Keratinocyte (primary cell): ENCODE results near the gene PTPRR. TPM values are rescaled to one million over a fixed set of nuclear protein-coding genes. Genes with fewer than 3 reads are reported as not detected.

Source experiments
- DNase-seq: peaks from one replicate; pipeline ENCODE4 v3.0.0-alpha.2; 2011; ENCODE audit warnings: low read depth, missing footprints, low spot score
- FAIRE-seq: peaks from 2 replicates; lab custom pipeline; 2011; peaks lifted over from hg19 to GRCh38; lab: Jason Lieb, UNC
- H2AFZ ChIP-seq: 2 replicates; pipeline ENCODE4 v1.6.0; 2012; ENCODE audit warnings: low read length, control low read depth, inconsistent platforms; ENCODE audit not compliant: control insufficient read depth
- H3K27ac ChIP-seq: 2 replicates; pipeline ENCODE4 v1.5.1; 2011; ENCODE audit warnings: low read length; ENCODE audit not compliant: control insufficient read depth, insufficient read depth
- H3K27me3 ChIP-seq: 3 replicates; pipeline ENCODE4 v1.6.0; 2011; ENCODE audit warnings: low read length; ENCODE audit not compliant: control insufficient read depth, insufficient read depth; ENCODE audit errors: extremely low read depth
- H3K36me3 ChIP-seq, 2 experiments: 2 replicates in 1 of 2; 3 replicates in 1 of 2; pipeline ENCODE4 v1.5.1; 2011; ENCODE audit warnings: low read length in 2 of 2, mild to moderate bottlenecking in 1 of 2; ENCODE audit not compliant: control insufficient read depth in 2 of 2, insufficient read depth in 2 of 2; ENCODE audit errors: extremely low read depth in 1 of 2
- H3K4me1 ChIP-seq: 3 replicates; pipeline ENCODE4 v1.5.1; 2011; ENCODE audit warnings: low read length; ENCODE audit not compliant: control insufficient read depth, insufficient read depth; ENCODE audit errors: extremely low read depth
- H3K4me2 ChIP-seq: 3 replicates; pipeline ENCODE4 v1.6.0; 2011; ENCODE audit warnings: low read depth, low read length; ENCODE audit not compliant: control insufficient read depth, insufficient read depth; ENCODE audit errors: extremely low read depth
- H3K4me3 ChIP-seq, 3 experiments: fragments of 200-600 bp in 1 of 3; sonication (generic) in 1 of 3; 2 replicates in 2 of 3; 3 replicates in 1 of 3; pipeline ENCODE4 v1.5.1; 2011 to 2016; ENCODE audit warnings: low read length in 3 of 3, mild to moderate bottlenecking in 3 of 3, control low read depth in 2 of 3, inconsistent platforms in 1 of 3, low read depth in 1 of 3, mixed read lengths in 1 of 3, mixed run types in 1 of 3, moderate library complexity in 1 of 3; ENCODE audit not compliant: control insufficient read depth in 2 of 3, insufficient read depth in 2 of 3; ENCODE audit errors: extremely low read depth in 1 of 3
- H3K79me2 ChIP-seq: 2 replicates; pipeline ENCODE4 v1.6.0; 2012; ENCODE audit warnings: low read length; ENCODE audit not compliant: control insufficient read depth, insufficient read depth
- H3K9ac ChIP-seq: 3 replicates; pipeline ENCODE4 v1.6.0; 2011; ENCODE audit warnings: low read length; ENCODE audit not compliant: control insufficient read depth, insufficient read depth; ENCODE audit errors: extremely low read depth
- H3K9me1 ChIP-seq: 3 replicates; pipeline ENCODE4 v1.6.0; 2011; ENCODE audit warnings: low read length; ENCODE audit not compliant: control insufficient read depth, insufficient read depth; ENCODE audit errors: extremely low read depth
- H3K9me3 ChIP-seq: 2 replicates; pipeline ENCODE4 v1.5.1; 2012; ENCODE audit warnings: low read depth, low read length; ENCODE audit not compliant: control insufficient read depth
- H4K20me1 ChIP-seq: 3 replicates; pipeline ENCODE4 v1.6.0; 2011; ENCODE audit warnings: low read length; ENCODE audit not compliant: control insufficient read depth, insufficient read depth; ENCODE audit errors: extremely low read depth
- EZH2 ChIP-seq: IDR thresholded peaks from one replicate; pipeline ENCODE4 v1.6.1; 2012; ENCODE audit warnings: inconsistent platforms, mild to moderate bottlenecking, low read length, moderate library complexity
- dilution Hi-C: fragments of 300-500 bp; cut with MboI; formaldehyde crosslinking; loops from one replicate; pipeline ENCODE4 v1.7.0; 2020; ENCODE audit warnings: low sequenced_read_pairs; ENCODE audit not compliant: extremely low pct_ligation_motif_present
- polyA plus RNA-seq, 5 experiments: library from polyadenylated mRNA; depleted of rRNA in 3 of 5; stranded (reverse) in 3 of 5; stranded (forward) in 1 of 5; unstranded in 1 of 5; fragments of >200 nt; gene quantifications; 1 replicate in 1 of 5; 2 replicates in 3 of 5; 3 replicates in 1 of 5; pipeline versions ENCODE4 v1.2.1 to v1.2.3, GENCODE V29; 2011 to 2012; ENCODE audit warnings: missing spikeins in 2 of 5, low read depth in 1 of 5, low replicate concordance in 1 of 5
- TF ChIP-seq, protein P1 (sequence below), 3 experiments: IDR thresholded peaks in 1 of 3; conservative IDR thresholded peaks in 1 of 3; optimal IDR thresholded peaks in 1 of 3; 2 replicates in 2 of 3; 3 replicates in 1 of 3; pipeline versions ENCODE3 to v1.5.1; 2011; ENCODE audit warnings: low read length in 3 of 3, mild to moderate bottlenecking in 3 of 3, moderate library complexity in 2 of 3, control low read depth in 1 of 3, inconsistent platforms in 1 of 3; ENCODE audit not compliant: insufficient read depth in 2 of 3; ENCODE audit errors: extremely low read depth in 1 of 3

The PTPRR gene
- polyA plus RNA-seq, 1 donor (not counting 4 experiments of a cell fraction or from before 2014, with no cell fraction given) = 3.1 TPM

DNA sequence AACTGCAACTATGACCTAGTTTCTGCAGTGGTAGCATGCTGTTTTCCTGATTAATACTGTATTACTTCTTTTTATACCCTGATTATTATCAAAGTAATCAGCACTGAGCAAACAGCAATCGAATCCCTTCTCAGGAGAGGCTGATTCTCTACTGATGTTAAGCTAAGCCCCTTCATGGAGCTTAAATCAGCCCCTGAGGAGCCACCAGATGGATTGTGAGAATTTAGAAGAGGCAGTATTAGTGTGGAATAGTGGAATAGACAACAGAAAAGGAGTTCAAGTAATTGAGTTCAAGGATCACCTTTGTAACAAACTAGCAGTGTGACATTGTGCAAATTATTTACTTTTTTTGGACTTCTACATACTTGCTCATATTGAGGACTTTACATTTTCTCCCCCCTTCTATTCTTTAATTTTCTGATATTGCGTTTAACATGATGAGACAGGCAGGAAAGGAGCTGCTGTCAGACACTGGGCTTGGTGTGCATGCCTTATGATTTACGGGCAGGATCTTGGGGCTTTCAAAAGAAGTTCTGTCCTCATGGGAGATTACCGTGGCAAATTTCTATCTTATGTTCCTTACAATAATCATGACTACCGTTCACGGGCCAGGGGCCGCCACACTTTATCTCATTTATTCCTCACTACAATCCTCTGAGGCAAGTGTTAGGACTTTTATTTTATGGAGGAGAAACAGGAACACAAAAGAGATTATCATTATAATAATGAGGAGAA lies 68.0 kb downstream of the PTPRR start:
- no peaks in the 10 kb centered on the region for H4K20me1 ChIP-seq

DNA sequence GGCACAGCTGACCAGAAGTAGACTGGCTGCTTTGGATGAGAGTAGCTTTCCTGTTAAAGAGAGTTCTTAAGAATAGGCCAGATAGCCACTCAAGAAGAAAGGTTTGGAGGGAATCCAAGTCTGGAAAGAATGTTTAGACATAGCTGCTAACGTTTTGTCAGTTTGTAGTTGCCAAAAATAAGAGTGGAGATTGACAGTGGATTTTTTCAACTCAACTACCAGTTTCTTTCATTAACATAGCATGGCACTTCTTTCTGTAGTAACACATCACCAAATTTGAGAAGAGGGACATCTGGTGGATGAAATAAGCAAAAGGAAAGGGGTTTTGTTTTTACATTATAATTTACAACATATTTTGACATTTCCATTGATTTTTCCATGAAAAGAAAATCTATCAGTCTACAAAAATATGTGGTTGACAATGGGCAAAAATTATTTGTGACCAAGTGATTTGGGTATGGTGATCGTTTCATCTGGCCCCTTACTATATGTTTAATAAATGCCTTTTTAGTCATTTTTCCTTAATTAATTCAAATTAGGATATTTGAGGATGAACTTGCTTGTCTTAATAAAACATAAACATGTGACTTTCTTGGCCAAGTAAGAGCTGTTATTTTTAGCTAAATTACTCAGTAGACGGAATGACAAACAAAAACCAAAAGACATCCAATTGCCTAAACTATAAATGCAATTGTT lies 71.1 kb downstream of the PTPRR start:
- FAIRE-seq = no peak
- Histone ChIP-seq H2AFZ (no peak overlapping the region), H3K9me3 (no peaks in the 10 kb centered on the region), H3K4me3 (no peak overlapping the region), H3K4me1 (no peaks in the 10 kb centered on the region), H3K9me1 (no peaks in the 10 kb centered on the region), H3K9ac (no peak overlapping the region), H3K27me3 (no peaks in the 10 kb centered on the region), H3K4me2 (no peak overlapping the region), H3K36me3 (no peaks in the 10 kb centered on the region), H3K79me2 (no peaks in the 10 kb centered on the region), H4K20me1 (no peaks in the 10 kb centered on the region), H3K27ac (no peak overlapping the region)
- no peak for TF ChIP-seq EZH2
- TF ChIP-seq, protein P1, sequence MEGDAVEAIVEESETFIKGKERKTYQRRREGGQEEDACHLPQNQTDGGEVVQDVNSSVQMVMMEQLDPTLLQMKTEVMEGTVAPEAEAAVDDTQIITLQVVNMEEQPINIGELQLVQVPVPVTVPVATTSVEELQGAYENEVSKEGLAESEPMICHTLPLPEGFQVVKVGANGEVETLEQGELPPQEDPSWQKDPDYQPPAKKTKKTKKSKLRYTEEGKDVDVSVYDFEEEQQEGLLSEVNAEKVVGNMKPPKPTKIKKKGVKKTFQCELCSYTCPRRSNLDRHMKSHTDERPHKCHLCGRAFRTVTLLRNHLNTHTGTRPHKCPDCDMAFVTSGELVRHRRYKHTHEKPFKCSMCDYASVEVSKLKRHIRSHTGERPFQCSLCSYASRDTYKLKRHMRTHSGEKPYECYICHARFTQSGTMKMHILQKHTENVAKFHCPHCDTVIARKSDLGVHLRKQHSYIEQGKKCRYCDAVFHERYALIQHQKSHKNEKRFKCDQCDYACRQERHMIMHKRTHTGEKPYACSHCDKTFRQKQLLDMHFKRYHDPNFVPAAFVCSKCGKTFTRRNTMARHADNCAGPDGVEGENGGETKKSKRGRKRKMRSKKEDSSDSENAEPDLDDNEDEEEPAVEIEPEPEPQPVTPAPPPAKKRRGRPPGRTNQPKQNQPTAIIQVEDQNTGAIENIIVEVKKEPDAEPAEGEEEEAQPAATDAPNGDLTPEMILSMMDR (optimal IDR thresholded peaks at IDR 0.05 in 1 of 3, IDR thresholded peaks at IDR 0.05 in 1 of 3, conservative IDR thresholded peaks at IDR 0.05 in 1 of 3; ENCODE audit: extremely low read depth in 1 of 3, insufficient read depth in 2 of 3, low read length in 3 of 3) = peak in 2 of 3 experiments; percentile 23 to 32
- dilution Hi-C loops = no loop called here
- DNase-seq = no peak

More for the DNA sequence above, 68.0 kb downstream of the PTPRR start:
- H3K4me3 ChIP-seq = no peak overlapping the region
- no peak for TF ChIP-seq EZH2
- TF ChIP-seq, protein P1 (optimal IDR thresholded peaks at IDR 0.05 in 1 of 3, IDR thresholded peaks at IDR 0.05 in 1 of 3, conservative IDR thresholded peaks at IDR 0.05 in 1 of 3; ENCODE audit: extremely low read depth in 1 of 3, insufficient read depth in 2 of 3, low read length in 3 of 3) = no peak
- no peaks in the 10 kb centered on the region for H3K9me1 ChIP-seq
- no peak overlapping the region for H3K9ac ChIP-seq
- DNase-seq (no peak), FAIRE-seq (no peak)
- H3K79me2 ChIP-seq = no peaks in the 10 kb centered on the region
- H3K36me3 ChIP-seq = no peaks in the 10 kb centered on the region
- no peaks in the 10 kb centered on the region for H3K4me1 ChIP-seq
- no peak overlapping the region for H2AFZ ChIP-seq
- peaks cover 3% of the 10 kb centered on the region for H3K27me3 ChIP-seq
- H3K9me3 ChIP-seq = no peaks in the 10 kb centered on the region
- dilution Hi-C loops = no loop called here
- no peak overlapping the region for H3K4me2 ChIP-seq
- H3K27ac ChIP-seq = no peak overlapping the region
